DOHH2 (cell line): ENCODE data around the gene MGME1.

Experiments
- H3F3A ChIP-seq: fragments of 200-600 bp; sonication (generic), shearing (Covaris generic); 2 replicates; pipeline ENCODE4 v1.6.0; 2016; ENCODE audit warnings: antibody characterized with exemption, mild to moderate bottlenecking; ENCODE audit not compliant: control insufficient read depth, insufficient read depth
- H3K27ac ChIP-seq: fragments of 200-600 bp; sonication (generic); 2 replicates; pipeline ENCODE4 v1.5.1; 2014; ENCODE audit warnings: low read depth, mild to moderate bottlenecking, low read length, moderate library complexity
- H3K27me3 ChIP-seq: fragments of 200-600 bp; sonication (generic); 2 replicates; pipeline ENCODE4 v1.6.1; 2014; ENCODE audit warnings: mild to moderate bottlenecking, low read length, mixed read lengths; ENCODE audit not compliant: control insufficient read depth
- H3K36me3 ChIP-seq: fragments of 200-600 bp; sonication (generic); 2 replicates; pipeline ENCODE4 v1.6.1; 2014; ENCODE audit warnings: mild to moderate bottlenecking, low read length, moderate library complexity, mixed read lengths; ENCODE audit not compliant: control insufficient read depth
- H3K4me1 ChIP-seq: fragments of 200-600 bp; sonication (generic); 2 replicates; pipeline ENCODE4 v1.6.1; 2014; ENCODE audit warnings: mild to moderate bottlenecking, low read length, mixed read lengths; ENCODE audit not compliant: control insufficient read depth
- H3K4me2 ChIP-seq: fragments of 200-600 bp; sonication (generic); 2 replicates; pipeline ENCODE4 v1.6.0; 2014; ENCODE audit warnings: mild to moderate bottlenecking, low read length, moderate library complexity
- H3K4me3 ChIP-seq: fragments of 200-600 bp; sonication (generic); 2 replicates; pipeline ENCODE4 v1.5.1; 2014; ENCODE audit warnings: mild to moderate bottlenecking, low read length, mixed read lengths
- H3K79me2 ChIP-seq: fragments of 200-600 bp; sonication (generic); 2 replicates; pipeline ENCODE4 v1.6.1; 2014; ENCODE audit warnings: mild to moderate bottlenecking, low read length, mixed read lengths; ENCODE audit not compliant: control insufficient read depth
- H3K9me2 ChIP-seq: fragments of 200-600 bp; sonication (generic); replicated peaks from 2 replicates; pipeline ENCODE4 v1.6.1; 2014; ENCODE audit warnings: mild to moderate bottlenecking, low read length, mixed read lengths; ENCODE audit not compliant: control insufficient read depth
- H3K9me3 ChIP-seq: fragments of 200-600 bp; sonication (generic); 2 replicates; pipeline ENCODE4 v1.6.1; 2014; ENCODE audit warnings: antibody characterized with exemption, low read length, mixed read lengths; ENCODE audit not compliant: control insufficient read depth, insufficient read depth
- H4K20me1 ChIP-seq: fragments of 200-600 bp; sonication (generic); 2 replicates; pipeline ENCODE4 v1.6.0; 2014; ENCODE audit warnings: low read depth, mild to moderate bottlenecking, antibody characterized with exemption, low read length, moderate library complexity; ENCODE audit not compliant: control insufficient read depth, insufficient read depth
- EZH2phosphoT487 ChIP-seq: fragments of 200-600 bp; sonication (generic); IDR thresholded peaks from 2 replicates; pipeline ENCODE4 v1.6.1; 2017; ENCODE audit warnings: borderline replicate concordance, mild to moderate bottlenecking, antibody characterized with exemption, low read length, moderate library complexity, mixed read lengths
- TF ChIP-seq, protein P1 (sequence below): fragments of 200-600 bp; sonication (generic); IDR thresholded peaks from one replicate; pipeline ENCODE4 v1.5.1; 2014; ENCODE audit warnings: antibody characterized with exemption, mild to moderate bottlenecking, low read depth, low read length; ENCODE audit not compliant: poor library complexity, severe bottlenecking

Gene MGME1

DNA sequence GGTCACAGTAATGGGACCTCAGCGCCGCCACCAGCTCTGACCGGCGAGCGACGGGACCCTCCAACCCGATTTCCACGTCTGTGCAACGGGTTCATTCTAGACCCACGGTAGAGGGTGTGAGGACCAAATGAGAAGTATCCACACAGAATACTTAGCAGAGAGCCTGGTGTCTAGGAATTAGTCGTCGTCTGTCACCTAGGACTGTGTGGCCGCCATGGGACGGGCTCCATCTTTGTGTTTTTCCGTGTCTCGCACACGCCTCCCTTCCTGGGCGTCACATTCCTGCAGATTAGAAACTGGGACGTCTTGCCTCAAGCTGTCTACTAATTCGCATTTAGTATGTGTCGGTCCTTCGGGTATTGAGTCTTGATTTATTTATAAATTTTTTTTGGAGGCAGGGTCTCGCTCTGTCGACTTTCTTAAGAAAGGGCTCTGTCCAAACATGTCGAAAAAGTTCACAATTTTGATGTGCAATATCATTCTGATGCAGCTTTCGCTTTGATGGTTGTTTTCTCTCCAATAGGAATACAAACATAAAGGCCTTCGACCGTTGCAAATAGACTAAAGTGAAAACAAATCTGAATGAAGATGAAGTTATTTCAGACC is 563 bp downstream of the MGME1 start:
- Histone ChIP-seq H4K20me1 (peaks cover 22% of the 10 kb centered on the region), H3K4me1 (peaks cover 36% of the 10 kb centered on the region), H3K9me3 (no peaks in the 10 kb centered on the region), H3K9me2 (no peaks in the 10 kb centered on the region), H3F3A (peaks cover 58% of the 10 kb centered on the region), H3K4me3 (peak overlapping the region; percentile 86), H3K27me3 (no peaks in the 10 kb centered on the region), H3K79me2 (peaks cover 98% of the 10 kb centered on the region), H3K36me3 (peaks cover 86% of the 10 kb centered on the region), H3K4me2 (peak overlapping the region; percentile 82), H3K27ac (peak overlapping the region; percentile 86)
- TF ChIP-seq EZH2phosphoT487: no peak
- TF ChIP-seq, protein P1, sequence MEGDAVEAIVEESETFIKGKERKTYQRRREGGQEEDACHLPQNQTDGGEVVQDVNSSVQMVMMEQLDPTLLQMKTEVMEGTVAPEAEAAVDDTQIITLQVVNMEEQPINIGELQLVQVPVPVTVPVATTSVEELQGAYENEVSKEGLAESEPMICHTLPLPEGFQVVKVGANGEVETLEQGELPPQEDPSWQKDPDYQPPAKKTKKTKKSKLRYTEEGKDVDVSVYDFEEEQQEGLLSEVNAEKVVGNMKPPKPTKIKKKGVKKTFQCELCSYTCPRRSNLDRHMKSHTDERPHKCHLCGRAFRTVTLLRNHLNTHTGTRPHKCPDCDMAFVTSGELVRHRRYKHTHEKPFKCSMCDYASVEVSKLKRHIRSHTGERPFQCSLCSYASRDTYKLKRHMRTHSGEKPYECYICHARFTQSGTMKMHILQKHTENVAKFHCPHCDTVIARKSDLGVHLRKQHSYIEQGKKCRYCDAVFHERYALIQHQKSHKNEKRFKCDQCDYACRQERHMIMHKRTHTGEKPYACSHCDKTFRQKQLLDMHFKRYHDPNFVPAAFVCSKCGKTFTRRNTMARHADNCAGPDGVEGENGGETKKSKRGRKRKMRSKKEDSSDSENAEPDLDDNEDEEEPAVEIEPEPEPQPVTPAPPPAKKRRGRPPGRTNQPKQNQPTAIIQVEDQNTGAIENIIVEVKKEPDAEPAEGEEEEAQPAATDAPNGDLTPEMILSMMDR: no peak

DNA sequence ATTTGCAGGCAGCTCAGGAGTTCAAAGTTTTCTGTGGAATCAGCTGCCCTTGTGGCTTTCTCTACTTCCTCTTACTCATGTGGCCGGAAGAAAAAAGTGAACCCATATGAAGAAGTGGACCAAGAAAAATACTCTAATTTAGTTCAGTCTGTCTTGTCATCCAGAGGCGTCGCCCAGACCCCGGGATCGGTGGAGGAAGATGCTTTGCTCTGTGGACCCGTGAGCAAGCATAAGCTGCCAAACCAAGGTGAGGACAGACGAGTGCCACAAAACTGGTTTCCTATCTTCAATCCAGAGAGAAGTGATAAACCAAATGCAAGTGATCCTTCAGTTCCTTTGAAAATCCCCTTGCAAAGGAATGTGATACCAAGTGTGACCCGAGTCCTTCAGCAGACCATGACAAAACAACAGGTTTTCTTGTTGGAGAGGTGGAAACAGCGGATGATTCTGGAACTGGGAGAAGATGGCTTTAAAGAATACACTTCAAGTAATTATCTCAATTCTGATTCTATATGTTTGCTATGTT is 1.1 kb downstream of the MGME1 start:
- Histone ChIP-seq H3K27ac (peak overlapping the region; percentile 86), H4K20me1 (peaks cover 17% of the 10 kb centered on the region), H3K4me3 (peak overlapping the region; percentile 86), H3K9me2 (no peaks in the 10 kb centered on the region), H3K9me3 (no peaks in the 10 kb centered on the region), H3K36me3 (peaks cover 84% of the 10 kb centered on the region), H3F3A (peaks cover 53% of the 10 kb centered on the region), H3K79me2 (peaks cover 98% of the 10 kb centered on the region), H3K4me1 (peaks cover 34% of the 10 kb centered on the region), H3K27me3 (no peaks in the 10 kb centered on the region), H3K4me2 (peak overlapping the region; percentile 82)
- no peak for TF ChIP-seq EZH2phosphoT487
- TF ChIP-seq, protein P1: no peak

DNA sequence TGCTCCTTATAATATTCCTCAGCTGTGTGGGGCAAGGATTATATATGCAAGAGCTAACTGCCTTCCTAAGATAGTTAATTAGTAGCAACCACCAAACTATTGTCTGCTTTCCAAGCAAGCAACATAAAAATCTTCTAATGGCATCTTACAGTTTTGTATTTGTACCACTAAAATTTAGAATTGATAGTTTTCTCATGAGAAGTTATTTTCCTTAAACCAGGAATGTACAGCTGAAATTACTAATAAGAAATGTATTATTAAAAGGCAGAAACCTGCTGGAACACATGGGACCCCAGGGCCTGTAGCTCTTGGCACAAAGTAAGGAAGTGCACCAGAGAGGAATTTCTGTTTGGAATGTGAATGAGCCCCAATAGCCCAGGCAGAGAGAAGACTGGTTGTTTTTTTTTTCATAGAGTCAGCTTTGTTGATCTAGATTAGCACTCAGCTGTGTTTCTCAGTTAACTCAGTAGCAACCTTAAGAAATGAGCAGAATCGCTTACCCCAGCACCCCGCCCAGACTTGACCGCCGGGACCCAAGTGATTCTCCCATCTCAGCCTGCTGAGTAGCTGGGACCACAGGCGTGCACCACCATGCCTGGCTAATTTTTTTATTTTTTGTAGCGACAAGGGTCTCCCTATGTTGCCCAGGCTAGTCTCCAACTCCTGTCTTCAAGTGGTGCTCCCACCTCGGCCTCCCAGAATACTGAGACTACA is 2.6 kb downstream of the MGME1 start:
- H3K36me3 ChIP-seq: peaks cover 83% of the 10 kb centered on the region
- peak overlapping the region; percentile 86 for H3K27ac ChIP-seq
- peaks cover 3% of the 10 kb centered on the region; the same call in 1 of the 2 replicates for H4K20me1 ChIP-seq
- H3K4me2 ChIP-seq: peak overlapping the region; percentile 82
- TF ChIP-seq EZH2phosphoT487: no peak
- TF ChIP-seq, protein P1: no peak
- H3K4me3 ChIP-seq: peak overlapping the region; percentile 86
- peaks cover 98% of the 10 kb centered on the region for H3K79me2 ChIP-seq
- H3K9me3 ChIP-seq: no peaks in the 10 kb centered on the region
- no peaks in the 10 kb centered on the region for H3K27me3 ChIP-seq
- no peaks in the 10 kb centered on the region for H3K9me2 ChIP-seq
- H3F3A ChIP-seq: peaks cover 39% of the 10 kb centered on the region
- peaks cover 23% of the 10 kb centered on the region for H3K4me1 ChIP-seq
